IMR-90 (cell line): ENCODE data around the gene PLCB4. TPM values are rescaled to one million over a fixed set of nuclear protein-coding genes. Genes with fewer than 3 reads are reported as not detected.

Source experiments
- ATAC-seq: fragments of 200-7000 bp; cut with Tn5 transposase; 2 replicates; pipeline ENCODE4 v1.9.1; 2020; ENCODE audit warnings: low read depth, mild to moderate bottlenecking, moderate library complexity
- BruUV-seq: library from RNA; stranded (reverse); fragments of 400-500 nt; replicated peaks from 2 replicates; lab custom pipeline; 2021; lab: Mats Ljungman, UMichigan
- CTCF ChIA-PET: fragments of 300-600 bp; formaldehyde crosslinking; extraction: SDS; loops from one replicate; lab custom pipeline; 2021; ENCODE audit warnings: antibody characterized with exemption; lab: Yijun Ruan, JAX
- POLR2A ChIA-PET: fragments of 300-600 bp; sonication (Branson Sonifier 250); formaldehyde crosslinking; loops from one replicate; lab custom pipeline; 2022; ENCODE audit warnings: antibody characterized with exemption; ENCODE audit not compliant: unreplicated experiment; lab: Charles Lee
- DNase-seq: peaks from one replicate; pipeline ENCODE4 v3.0.0; 2013
- H2AFZ ChIP-seq: replicated peaks from 2 replicates; pipeline ENCODE3; 2013; ENCODE audit warnings: low read length, mild to moderate bottlenecking; ENCODE audit not compliant: poor library complexity
- H2AK5ac ChIP-seq: 2 replicates; pipeline ENCODE4 v1.6.1; 2013; ENCODE audit warnings: low read depth, low read length, inconsistent platforms
- H2AK9ac ChIP-seq: replicated peaks from 2 replicates; pipeline ENCODE3; 2013; ENCODE audit warnings: mild to moderate bottlenecking, low read depth, low read length, moderate library complexity; ENCODE audit not compliant: poor library complexity
- H2BK120ac ChIP-seq: 2 replicates; pipeline ENCODE4 v1.6.1; 2013; ENCODE audit warnings: low read depth, low read length, inconsistent platforms
- H2BK15ac ChIP-seq: 3 replicates; pipeline ENCODE4 v1.6.1; 2013; ENCODE audit warnings: low read depth, low read length, inconsistent platforms
- H2BK20ac ChIP-seq: 2 replicates; pipeline ENCODE4 v1.6.1; 2013; ENCODE audit warnings: low read depth, mild to moderate bottlenecking, inconsistent platforms, low read length, moderate library complexity
- H2BK5ac ChIP-seq: 2 replicates; pipeline ENCODE4 v1.6.1; 2013; ENCODE audit warnings: mild to moderate bottlenecking, low read depth, low read length, inconsistent platforms; ENCODE audit not compliant: poor library complexity, severe bottlenecking
- H3K14ac ChIP-seq: replicated peaks from 2 replicates; pipeline ENCODE4 v1.6.1; 2013; ENCODE audit warnings: low read depth, low read length, inconsistent platforms
- H3K18ac ChIP-seq: 2 replicates; pipeline ENCODE4 v1.6.1; 2013; ENCODE audit warnings: low read depth, low read length, control low read depth
- H3K23ac ChIP-seq: 2 replicates; pipeline ENCODE4 v1.6.1; 2013; ENCODE audit warnings: low read depth, low read length, inconsistent platforms
- H3K27ac ChIP-seq: 2 replicates; pipeline ENCODE4 v1.5.1; 2013; ENCODE audit warnings: mild to moderate bottlenecking, control low read depth, low read length; ENCODE audit not compliant: insufficient read depth
- H3K27me3 ChIP-seq: 2 replicates; pipeline ENCODE4 v1.6.1; 2013; ENCODE audit warnings: low read length; ENCODE audit not compliant: control insufficient read depth, insufficient read depth
- H3K36me3 ChIP-seq: 2 replicates; pipeline ENCODE4 v1.6.1; 2013; ENCODE audit warnings: low read length, mixed read lengths; ENCODE audit not compliant: control insufficient read depth, insufficient read depth
- H3K4ac ChIP-seq: 2 replicates; pipeline ENCODE4 v1.6.1; 2013; ENCODE audit warnings: low read depth, low read length, inconsistent platforms
- H3K4me1 ChIP-seq: 2 replicates; pipeline ENCODE4 v1.6.1; 2013; ENCODE audit warnings: low read length, mixed read lengths; ENCODE audit not compliant: control insufficient read depth, insufficient read depth
- H3K4me2 ChIP-seq: 2 replicates; pipeline ENCODE4 v1.6.1; 2013; ENCODE audit warnings: low read depth, mild to moderate bottlenecking, control low read depth, low read length, moderate library complexity
- H3K4me3 ChIP-seq: 2 replicates; pipeline ENCODE4 v1.5.1; 2013; ENCODE audit warnings: low read depth, mild to moderate bottlenecking, control low read depth, low read length, moderate library complexity; ENCODE audit not compliant: insufficient read depth
- H3K56ac ChIP-seq: 2 replicates; pipeline ENCODE4 v1.6.1; 2013; ENCODE audit warnings: low read length, inconsistent platforms; ENCODE audit not compliant: insufficient read depth; ENCODE audit errors: extremely low read depth
- H3K79me1 ChIP-seq, 2 experiments: 2 replicates each; pipeline ENCODE4 v1.6.1; 2013; ENCODE audit warnings: low read length in 2 of 2, inconsistent platforms in 1 of 2, low read depth in 1 of 2
- H3K9ac ChIP-seq: 2 replicates; pipeline ENCODE4 v1.6.1; 2013; ENCODE audit warnings: low read depth, low read length, control low read depth
- H3K9me1 ChIP-seq: 2 replicates; pipeline ENCODE4 v1.6.1; 2013; ENCODE audit warnings: low read length, inconsistent platforms; ENCODE audit not compliant: insufficient read depth
- H3K9me3 ChIP-seq: 2 replicates; pipeline ENCODE4 v1.6.1; 2013; ENCODE audit warnings: low read length; ENCODE audit not compliant: control insufficient read depth, insufficient read depth
- H4K20me1 ChIP-seq: 2 replicates; pipeline ENCODE4 v1.6.1; 2013; ENCODE audit warnings: low read length, inconsistent platforms; ENCODE audit not compliant: insufficient read depth
- H4K5ac ChIP-seq: 2 replicates; pipeline ENCODE4 v1.6.1; 2013; ENCODE audit warnings: mild to moderate bottlenecking, low read depth, low read length, control low read depth
- H4K8ac ChIP-seq, 2 experiments: 2 replicates each; pipeline ENCODE4 v1.6.1; 2013; ENCODE audit warnings: low read depth in 2 of 2, low read length in 2 of 2, control low read depth in 1 of 2, inconsistent platforms in 1 of 2
- H4K91ac ChIP-seq: 2 replicates; pipeline ENCODE4 v1.6.1; 2013; ENCODE audit warnings: low read depth, low read length, inconsistent platforms; ENCODE audit not compliant: insufficient read depth
- BHLHE40 ChIP-seq: fragments of 150-350 bp; IDR thresholded peaks from 2 replicates; pipeline ENCODE4 v1.6.1; 2016; ENCODE audit warnings: mild to moderate bottlenecking, low read depth, low read length
- CHD1 ChIP-seq: IDR thresholded peaks from 2 replicates; pipeline ENCODE4 v1.6.1; 2012; ENCODE audit warnings: low read depth, low read length, improper control_type of control experiment
- FOS ChIP-seq: fragments of 150-350 bp; IDR thresholded peaks from 2 replicates; pipeline ENCODE4 v1.6.1; 2016; ENCODE audit warnings: low read depth, low read length
- NFE2L2 ChIP-seq: fragments of 150-350 bp; IDR thresholded peaks from 2 replicates; pipeline ENCODE4 v1.6.1; 2016; ENCODE audit warnings: low read depth, mild to moderate bottlenecking, low read length
- RAD21 ChIP-seq: IDR thresholded peaks from 2 replicates; pipeline ENCODE4 v1.6.1; 2012; ENCODE audit warnings: low read length, improper control_type of control experiment
- dilution Hi-C: fragments of 300-500 bp; cut with HindIII; formaldehyde crosslinking; loops from one replicate; pipeline ENCODE4 v1.14.3; 2018; ENCODE audit warnings: low sequenced_read_pairs; ENCODE audit not compliant: unreplicated experiment
- in situ Hi-C: fragments of 300-500 bp; cut with MboI; formaldehyde crosslinking; loops from 3 replicates; pipeline ENCODE4 v1.14.3; 2019; ENCODE audit warnings: low sequenced_read_pairs, inconsistent platforms, mixed read lengths
- intact Hi-C: fragments of 100-400 bp; cut with micrococcal nuclease; formaldehyde crosslinking; loops from 2 replicates; pipeline ENCODE4 v1.10.0; 2022
- polyA plus RNA-seq, 3 experiments: library from polyadenylated mRNA; depleted of rRNA; stranded (reverse); fragments of >200 nt; gene quantifications; 2 replicates each; pipeline ENCODE4 v1.2.3, GENCODE V29; 2012; ENCODE audit warnings: low replicate concordance in 1 of 3
- total RNA-seq: library from RNA; depleted of rRNA; stranded (reverse); fragments of >200 nt; gene quantifications from 2 replicates; pipeline ENCODE4 v1.2.3, GENCODE V29; 2012
- TF ChIP-seq, protein P1 (sequence below): fragments of 150-350 bp; IDR thresholded peaks from 2 replicates; pipeline ENCODE4 v1.6.1; 2017; ENCODE audit warnings: mild to moderate bottlenecking, antibody characterized with exemption, low read length, low read depth
- TF ChIP-seq, protein P2 (sequence below): fragments of 150-350 bp; IDR thresholded peaks from 2 replicates; pipeline ENCODE4 v1.6.1; 2016; ENCODE audit warnings: low read depth, mild to moderate bottlenecking, low read length, moderate library complexity, borderline replicate concordance
- TF ChIP-seq, protein P3 (sequence below): conservative IDR thresholded peaks from 2 replicates; pipeline ENCODE4 v1.5.1; 2012; ENCODE audit warnings: mild to moderate bottlenecking, low read depth, low read length, improper control_type of control experiment

PLCB4 gene
- total and polyA plus RNA-seq, 2 of the 4 experiments (the other 2 are of a cell fraction) = 12.5 to 24.0 TPM

DNA sequence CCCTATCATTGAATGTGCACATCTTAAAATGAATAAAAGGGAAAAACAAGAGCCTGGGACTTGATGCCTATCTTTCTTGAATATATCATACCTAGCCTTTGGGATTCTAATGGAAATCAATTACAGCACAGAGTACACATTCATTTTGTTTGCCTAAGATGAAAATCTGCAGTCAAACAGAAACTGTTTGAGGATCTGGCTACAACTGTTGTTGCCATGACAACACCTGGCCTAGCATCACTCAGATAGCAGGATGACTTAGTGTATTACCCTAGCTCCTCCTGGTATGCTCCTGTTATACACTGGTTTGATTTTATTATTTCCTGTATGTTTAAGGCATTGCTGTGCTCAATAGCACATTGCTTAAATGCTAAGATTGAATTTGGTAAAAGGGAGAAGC, 374.0 kb downstream of the PLCB4 start:
- Histone ChIP-seq H2AFZ (no peak overlapping the region), H3K4me2 (no peak overlapping the region), H3K9me1 (no peaks in the 10 kb centered on the region; the same call in 1 of the 2 replicates), H3K18ac (no peak overlapping the region), H2AK5ac (no peak overlapping the region), H4K8ac (no peak overlapping the region), H3K36me3 (peaks cover 16% of the 10 kb centered on the region), H4K20me1 (no peaks in the 10 kb centered on the region), H2BK120ac (no peak overlapping the region), H3K4me3 (no peak overlapping the region), H3K9ac (no peak overlapping the region), H3K56ac (no peak overlapping the region), H3K23ac (no peak overlapping the region), H2BK5ac (no peak overlapping the region), H3K14ac (no peak overlapping the region), H3K9me3 (peaks cover 3% of the 10 kb centered on the region), H2BK15ac (no peak overlapping the region), H3K79me1 (no peaks in the 10 kb centered on the region; a peak in 1 of 4 replicates), H2BK20ac (no peak overlapping the region), H4K5ac (no peak overlapping the region), H3K4me1 (no peaks in the 10 kb centered on the region; the same call in 1 of the 2 replicates), H2AK9ac (no peak overlapping the region), H3K27ac (no peak overlapping the region), H3K4ac (no peak overlapping the region), H4K91ac (no peak overlapping the region), H3K27me3 (no peaks in the 10 kb centered on the region)
- no TSS peak for BruUV-seq
- CTCF ChIA-PET = interaction anchor here (0.5 to 1.4 kb wide), 2 partner anchors 16 to 1431 kb away, joined by 4 to 6 read pairs; no protein-coding TSS in a partner anchor
- intact Hi-C loops = no loop called here
- in situ Hi-C loops = no loop called here
- DNase-seq = peak; percentile 56
- POLR2A ChIA-PET = no interaction called here
- dilution Hi-C loops = no loop called here
- peak; percentile 21 for ATAC-seq
- TF ChIP-seq NFE2L2 (no peak), BHLHE40 (no peak), CHD1 (no peak), RAD21 (no peak), FOS (no peak)
- TF ChIP-seq, protein P1, sequence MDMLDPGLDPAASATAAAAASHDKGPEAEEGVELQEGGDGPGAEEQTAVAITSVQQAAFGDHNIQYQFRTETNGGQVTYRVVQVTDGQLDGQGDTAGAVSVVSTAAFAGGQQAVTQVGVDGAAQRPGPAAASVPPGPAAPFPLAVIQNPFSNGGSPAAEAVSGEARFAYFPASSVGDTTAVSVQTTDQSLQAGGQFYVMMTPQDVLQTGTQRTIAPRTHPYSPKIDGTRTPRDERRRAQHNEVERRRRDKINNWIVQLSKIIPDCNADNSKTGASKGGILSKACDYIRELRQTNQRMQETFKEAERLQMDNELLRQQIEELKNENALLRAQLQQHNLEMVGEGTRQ = no peak
- TF ChIP-seq, protein P2, sequence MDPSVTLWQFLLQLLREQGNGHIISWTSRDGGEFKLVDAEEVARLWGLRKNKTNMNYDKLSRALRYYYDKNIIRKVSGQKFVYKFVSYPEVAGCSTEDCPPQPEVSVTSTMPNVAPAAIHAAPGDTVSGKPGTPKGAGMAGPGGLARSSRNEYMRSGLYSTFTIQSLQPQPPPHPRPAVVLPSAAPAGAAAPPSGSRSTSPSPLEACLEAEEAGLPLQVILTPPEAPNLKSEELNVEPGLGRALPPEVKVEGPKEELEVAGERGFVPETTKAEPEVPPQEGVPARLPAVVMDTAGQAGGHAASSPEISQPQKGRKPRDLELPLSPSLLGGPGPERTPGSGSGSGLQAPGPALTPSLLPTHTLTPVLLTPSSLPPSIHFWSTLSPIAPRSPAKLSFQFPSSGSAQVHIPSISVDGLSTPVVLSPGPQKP = no peak
- TF ChIP-seq, protein P3, sequence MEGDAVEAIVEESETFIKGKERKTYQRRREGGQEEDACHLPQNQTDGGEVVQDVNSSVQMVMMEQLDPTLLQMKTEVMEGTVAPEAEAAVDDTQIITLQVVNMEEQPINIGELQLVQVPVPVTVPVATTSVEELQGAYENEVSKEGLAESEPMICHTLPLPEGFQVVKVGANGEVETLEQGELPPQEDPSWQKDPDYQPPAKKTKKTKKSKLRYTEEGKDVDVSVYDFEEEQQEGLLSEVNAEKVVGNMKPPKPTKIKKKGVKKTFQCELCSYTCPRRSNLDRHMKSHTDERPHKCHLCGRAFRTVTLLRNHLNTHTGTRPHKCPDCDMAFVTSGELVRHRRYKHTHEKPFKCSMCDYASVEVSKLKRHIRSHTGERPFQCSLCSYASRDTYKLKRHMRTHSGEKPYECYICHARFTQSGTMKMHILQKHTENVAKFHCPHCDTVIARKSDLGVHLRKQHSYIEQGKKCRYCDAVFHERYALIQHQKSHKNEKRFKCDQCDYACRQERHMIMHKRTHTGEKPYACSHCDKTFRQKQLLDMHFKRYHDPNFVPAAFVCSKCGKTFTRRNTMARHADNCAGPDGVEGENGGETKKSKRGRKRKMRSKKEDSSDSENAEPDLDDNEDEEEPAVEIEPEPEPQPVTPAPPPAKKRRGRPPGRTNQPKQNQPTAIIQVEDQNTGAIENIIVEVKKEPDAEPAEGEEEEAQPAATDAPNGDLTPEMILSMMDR = no peak
